IMR-90 (cell line): ENCODE data around the gene CELSR2. TPM values are rescaled to one million over a fixed set of nuclear protein-coding genes. Genes with fewer than 3 reads are reported as not detected.

Experiments used
- ATAC-seq: fragments of 200-7000 bp; cut with Tn5 transposase; 2 replicates; pipeline ENCODE4 v1.9.1; 2020; ENCODE audit warnings: low read depth, mild to moderate bottlenecking, moderate library complexity
- BruUV-seq: library from RNA; stranded (reverse); fragments of 400-500 nt; replicated peaks from 2 replicates; lab custom pipeline; 2021; lab: Mats Ljungman, UMichigan
- CTCF ChIA-PET: fragments of 300-600 bp; formaldehyde crosslinking; extraction: SDS; loops from one replicate; lab custom pipeline; 2021; ENCODE audit warnings: antibody characterized with exemption; lab: Yijun Ruan, JAX
- POLR2A ChIA-PET: fragments of 300-600 bp; sonication (Branson Sonifier 250); formaldehyde crosslinking; loops from one replicate; lab custom pipeline; 2022; ENCODE audit warnings: antibody characterized with exemption; ENCODE audit not compliant: unreplicated experiment; lab: Charles Lee
- DNase-seq: peaks from one replicate; pipeline ENCODE4 v3.0.0; 2013
- H2AFZ ChIP-seq: replicated peaks from 2 replicates; pipeline ENCODE3; 2013; ENCODE audit warnings: low read length, mild to moderate bottlenecking; ENCODE audit not compliant: poor library complexity
- H2AK5ac ChIP-seq: 2 replicates; pipeline ENCODE4 v1.6.1; 2013; ENCODE audit warnings: low read depth, low read length, inconsistent platforms
- H2AK9ac ChIP-seq: replicated peaks from 2 replicates; pipeline ENCODE3; 2013; ENCODE audit warnings: mild to moderate bottlenecking, low read depth, low read length, moderate library complexity; ENCODE audit not compliant: poor library complexity
- H2BK120ac ChIP-seq: 2 replicates; pipeline ENCODE4 v1.6.1; 2013; ENCODE audit warnings: low read depth, low read length, inconsistent platforms
- H2BK15ac ChIP-seq: 3 replicates; pipeline ENCODE4 v1.6.1; 2013; ENCODE audit warnings: low read depth, low read length, inconsistent platforms
- H2BK20ac ChIP-seq: 2 replicates; pipeline ENCODE4 v1.6.1; 2013; ENCODE audit warnings: low read depth, mild to moderate bottlenecking, inconsistent platforms, low read length, moderate library complexity
- H2BK5ac ChIP-seq: 2 replicates; pipeline ENCODE4 v1.6.1; 2013; ENCODE audit warnings: mild to moderate bottlenecking, low read depth, low read length, inconsistent platforms; ENCODE audit not compliant: poor library complexity, severe bottlenecking
- H3K14ac ChIP-seq: replicated peaks from 2 replicates; pipeline ENCODE4 v1.6.1; 2013; ENCODE audit warnings: low read depth, low read length, inconsistent platforms
- H3K18ac ChIP-seq: 2 replicates; pipeline ENCODE4 v1.6.1; 2013; ENCODE audit warnings: low read depth, low read length, control low read depth
- H3K23ac ChIP-seq: 2 replicates; pipeline ENCODE4 v1.6.1; 2013; ENCODE audit warnings: low read depth, low read length, inconsistent platforms
- H3K27ac ChIP-seq: 2 replicates; pipeline ENCODE4 v1.5.1; 2013; ENCODE audit warnings: mild to moderate bottlenecking, control low read depth, low read length; ENCODE audit not compliant: insufficient read depth
- H3K27me3 ChIP-seq: 2 replicates; pipeline ENCODE4 v1.6.1; 2013; ENCODE audit warnings: low read length; ENCODE audit not compliant: control insufficient read depth, insufficient read depth
- H3K36me3 ChIP-seq: 2 replicates; pipeline ENCODE4 v1.6.1; 2013; ENCODE audit warnings: low read length, mixed read lengths; ENCODE audit not compliant: control insufficient read depth, insufficient read depth
- H3K4ac ChIP-seq: 2 replicates; pipeline ENCODE4 v1.6.1; 2013; ENCODE audit warnings: low read depth, low read length, inconsistent platforms
- H3K4me1 ChIP-seq: 2 replicates; pipeline ENCODE4 v1.6.1; 2013; ENCODE audit warnings: low read length, mixed read lengths; ENCODE audit not compliant: control insufficient read depth, insufficient read depth
- H3K4me2 ChIP-seq: 2 replicates; pipeline ENCODE4 v1.6.1; 2013; ENCODE audit warnings: low read depth, mild to moderate bottlenecking, control low read depth, low read length, moderate library complexity
- H3K4me3 ChIP-seq: 2 replicates; pipeline ENCODE4 v1.5.1; 2013; ENCODE audit warnings: low read depth, mild to moderate bottlenecking, control low read depth, low read length, moderate library complexity; ENCODE audit not compliant: insufficient read depth
- H3K56ac ChIP-seq: 2 replicates; pipeline ENCODE4 v1.6.1; 2013; ENCODE audit warnings: low read length, inconsistent platforms; ENCODE audit not compliant: insufficient read depth; ENCODE audit errors: extremely low read depth
- H3K79me1 ChIP-seq, 2 experiments: 2 replicates each; pipeline ENCODE4 v1.6.1; 2013; ENCODE audit warnings: low read length in 2 of 2, inconsistent platforms in 1 of 2, low read depth in 1 of 2
- H3K9ac ChIP-seq: 2 replicates; pipeline ENCODE4 v1.6.1; 2013; ENCODE audit warnings: low read depth, low read length, control low read depth
- H3K9me1 ChIP-seq: 2 replicates; pipeline ENCODE4 v1.6.1; 2013; ENCODE audit warnings: low read length, inconsistent platforms; ENCODE audit not compliant: insufficient read depth
- H3K9me3 ChIP-seq: 2 replicates; pipeline ENCODE4 v1.6.1; 2013; ENCODE audit warnings: low read length; ENCODE audit not compliant: control insufficient read depth, insufficient read depth
- H4K20me1 ChIP-seq: 2 replicates; pipeline ENCODE4 v1.6.1; 2013; ENCODE audit warnings: low read length, inconsistent platforms; ENCODE audit not compliant: insufficient read depth
- H4K5ac ChIP-seq: 2 replicates; pipeline ENCODE4 v1.6.1; 2013; ENCODE audit warnings: mild to moderate bottlenecking, low read depth, low read length, control low read depth
- H4K8ac ChIP-seq, 2 experiments: 2 replicates each; pipeline ENCODE4 v1.6.1; 2013; ENCODE audit warnings: low read depth in 2 of 2, low read length in 2 of 2, control low read depth in 1 of 2, inconsistent platforms in 1 of 2
- H4K91ac ChIP-seq: 2 replicates; pipeline ENCODE4 v1.6.1; 2013; ENCODE audit warnings: low read depth, low read length, inconsistent platforms; ENCODE audit not compliant: insufficient read depth
- MAFK ChIP-seq: IDR thresholded peaks from 2 replicates; pipeline ENCODE4 v1.6.1; 2012; ENCODE audit warnings: low read depth, low read length, improper control_type of control experiment
- WGBS, 2 experiments: methylation state at CpG; one replicate each; pipeline versions ENCODE4 v1.1.5 to v1.1.7; 2013; ENCODE audit warnings: missing lambda C conversion rate in 2 of 2; ENCODE audit not compliant: insufficient read length in 1 of 2; ENCODE audit errors: extremely low coverage in 2 of 2; 5-methylcytosine and 5-hydroxymethylcytosine counted together
- dilution Hi-C: fragments of 300-500 bp; cut with HindIII; formaldehyde crosslinking; loops from one replicate; pipeline ENCODE4 v1.14.3; 2018; ENCODE audit warnings: low sequenced_read_pairs; ENCODE audit not compliant: unreplicated experiment
- in situ Hi-C: fragments of 300-500 bp; cut with MboI; formaldehyde crosslinking; loops from 3 replicates; pipeline ENCODE4 v1.14.3; 2019; ENCODE audit warnings: low sequenced_read_pairs, inconsistent platforms, mixed read lengths
- intact Hi-C: fragments of 100-400 bp; cut with micrococcal nuclease; formaldehyde crosslinking; loops from 2 replicates; pipeline ENCODE4 v1.10.0; 2022
- polyA plus RNA-seq, 3 experiments: library from polyadenylated mRNA; depleted of rRNA; stranded (reverse); fragments of >200 nt; gene quantifications; 2 replicates each; pipeline ENCODE4 v1.2.3, GENCODE V29; 2012; ENCODE audit warnings: low replicate concordance in 1 of 3
- total RNA-seq: library from RNA; depleted of rRNA; stranded (reverse); fragments of >200 nt; gene quantifications from 2 replicates; pipeline ENCODE4 v1.2.3, GENCODE V29; 2012

The CELSR2 gene
- total and polyA plus RNA-seq, 2 of the 4 experiments (the other 2 are of a cell fraction) = 1.3 to 5.3 TPM

- Histone ChIP-seq H2AK9ac (no peak overlapping the region), H3K9ac (no peak overlapping the region), H4K8ac (no peak overlapping the region), H3K9me1 (peaks cover 8% of the 10 kb centered on the region), H2AK5ac (peak overlapping the region; percentile 23; the same call in 1 of the 2 replicates), H3K27me3 (no peaks in the 10 kb centered on the region), H3K9me3 (no peaks in the 10 kb centered on the region), H2BK20ac (no peak overlapping the region), H4K91ac (peak overlapping the region; percentile 7; the same call in 1 of the 2 replicates), H2BK5ac (no peak overlapping the region), H4K5ac (peak overlapping the region; percentile 48), H3K14ac (no peak overlapping the region), H3K36me3 (no peaks in the 10 kb centered on the region), H3K18ac (no peak overlapping the region), H2AFZ (no peak overlapping the region), H3K4me2 (peak overlapping the region; percentile 45; the same call in 1 of the 2 replicates), H3K23ac (no peak overlapping the region), H4K20me1 (no peaks in the 10 kb centered on the region), H2BK120ac (no peak overlapping the region), H3K56ac (no peak overlapping the region), H3K4ac (no peak overlapping the region; the same call in 1 of the 2 replicates), H2BK15ac (peak overlapping the region; percentile 35; the same call in 1 of the 3 replicates), H3K4me1 (peaks cover 7% of the 10 kb centered on the region), H3K27ac (no peak overlapping the region), H3K79me1 (peaks cover 4 to 5% of the 10 kb centered on the region in 2 experiments; a peak in 3 of 4 replicates), H3K4me3 (no peak overlapping the region)
- BruUV-seq = no TSS peak
- ATAC-seq (no peak), DNase-seq (no peak)
- WGBS, 2 experiments = 83% methylated on average over 2 of the region's 7 CpGs; no CpG with 5 or more reads in 1 of the 2 experiments
- in situ Hi-C loops = no loop called here
- intact Hi-C loops = no loop called here
- dilution Hi-C loops = loop anchor here (25.0 kb wide), 1 partner anchor 129 kb away; no protein-coding TSS in a partner anchor
- ChIA-PET POLR2A (no interaction called here), CTCF (interaction anchor here (0.6 to 1.2 kb wide), 2 partner anchors 10 to 324 kb away, joined by 3 read pairs; no protein-coding TSS in a partner anchor)
- TF ChIP-seq MAFK = no peak
Measured at GRCh38 chr1:109208394-109208793, 40.9 kb upstream of the CELSR2 start.
